B cell (primary cell): ENCODE data around the gene YAP1.

Source experiments
- EZH2 ChIP-seq: IDR thresholded peaks from 2 replicates; pipeline ENCODE4 v1.6.1; 2012; ENCODE audit warnings: borderline replicate concordance, low read depth, mild to moderate bottlenecking, moderate library complexity, low read length; ENCODE audit not compliant: insufficient read depth, poor library complexity, severe bottlenecking
- TF ChIP-seq, protein P1 (sequence below): fragments of 200-600 bp; IDR thresholded peaks from one replicate; pipeline ENCODE4 v1.8.0; 2022; ENCODE audit warnings: antibody characterized with exemption, mild to moderate bottlenecking

DNA sequence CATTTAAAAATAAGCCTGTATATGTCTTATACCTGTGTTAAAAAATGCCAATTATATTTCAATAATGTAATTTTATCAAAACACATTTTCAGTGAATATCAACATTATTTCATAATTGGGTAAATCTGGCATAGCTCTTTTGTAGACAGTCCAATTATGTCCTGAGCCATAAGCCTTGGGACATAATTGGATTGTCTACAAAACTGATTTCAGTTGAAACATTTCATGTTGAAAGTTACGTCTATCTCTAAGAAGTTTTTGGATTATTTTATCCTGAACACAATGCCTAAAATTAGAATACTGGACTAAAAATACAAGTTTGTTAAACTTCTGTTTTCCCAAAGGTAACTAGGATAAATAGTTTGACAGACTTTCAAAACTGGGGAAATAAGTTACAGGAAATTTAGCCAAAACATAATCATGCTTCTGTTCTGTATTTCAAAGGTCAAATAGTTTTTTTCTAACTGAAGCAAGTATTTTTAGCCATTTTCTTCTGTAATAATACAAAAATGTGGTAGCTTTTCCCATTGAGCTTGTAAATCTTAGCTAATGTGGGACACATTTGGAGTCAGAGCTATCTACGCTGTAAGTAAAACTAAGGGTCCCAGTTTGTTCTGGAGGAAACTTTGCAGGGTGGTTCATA lies 106.3 kb downstream of the YAP1 start:
- TF ChIP-seq, protein P1, sequence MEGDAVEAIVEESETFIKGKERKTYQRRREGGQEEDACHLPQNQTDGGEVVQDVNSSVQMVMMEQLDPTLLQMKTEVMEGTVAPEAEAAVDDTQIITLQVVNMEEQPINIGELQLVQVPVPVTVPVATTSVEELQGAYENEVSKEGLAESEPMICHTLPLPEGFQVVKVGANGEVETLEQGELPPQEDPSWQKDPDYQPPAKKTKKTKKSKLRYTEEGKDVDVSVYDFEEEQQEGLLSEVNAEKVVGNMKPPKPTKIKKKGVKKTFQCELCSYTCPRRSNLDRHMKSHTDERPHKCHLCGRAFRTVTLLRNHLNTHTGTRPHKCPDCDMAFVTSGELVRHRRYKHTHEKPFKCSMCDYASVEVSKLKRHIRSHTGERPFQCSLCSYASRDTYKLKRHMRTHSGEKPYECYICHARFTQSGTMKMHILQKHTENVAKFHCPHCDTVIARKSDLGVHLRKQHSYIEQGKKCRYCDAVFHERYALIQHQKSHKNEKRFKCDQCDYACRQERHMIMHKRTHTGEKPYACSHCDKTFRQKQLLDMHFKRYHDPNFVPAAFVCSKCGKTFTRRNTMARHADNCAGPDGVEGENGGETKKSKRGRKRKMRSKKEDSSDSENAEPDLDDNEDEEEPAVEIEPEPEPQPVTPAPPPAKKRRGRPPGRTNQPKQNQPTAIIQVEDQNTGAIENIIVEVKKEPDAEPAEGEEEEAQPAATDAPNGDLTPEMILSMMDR: no peak
- TF ChIP-seq EZH2: no peak
